Liver (tissue), 9 donors: ENCODE measurements around the gene FGD5. TPM values are rescaled to one million over a fixed set of nuclear protein-coding genes. Genes with fewer than 3 reads are reported as not detected.
A peak's percentile ranks its signal among the peaks of the same experiment; 100 is the strongest.

Experiments used
- DNase-seq: peaks from one replicate; pipeline ENCODE4 v3.0.0-alpha.2; 2017; ENCODE audit warnings: low spot score
- H3K27ac ChIP-seq, 2 donors: one replicate each; pipeline ENCODE4 v1.7.0; 2013; ENCODE audit warnings: inconsistent platforms in 2 of 2, low read length in 2 of 2, control low read depth in 1 of 2, low read depth in 1 of 2, mild to moderate bottlenecking in 1 of 2
- H3K27me3 ChIP-seq, 4 donors: one replicate each; pipeline versions ENCODE4 v1.6.1 to v1.7.0; 2013; ENCODE audit warnings: low read length in 3 of 4, inconsistent platforms in 1 of 4, mild to moderate bottlenecking in 1 of 4, moderate library complexity in 1 of 4; ENCODE audit not compliant: control insufficient read depth in 4 of 4, insufficient read depth in 4 of 4
- H3K36me3 ChIP-seq, 4 donors: one replicate each; pipeline versions ENCODE4 v1.6.1 to v1.7.0; 2013; ENCODE audit warnings: low read length in 3 of 4, mild to moderate bottlenecking in 3 of 4, low read depth in 1 of 4, moderate library complexity in 1 of 4; ENCODE audit not compliant: control insufficient read depth in 4 of 4, insufficient read depth in 3 of 4
- H3K4me1 ChIP-seq, 4 donors: one replicate each; pipeline versions ENCODE4 v1.6.1 to v1.7.0; 2013; ENCODE audit warnings: low read length in 3 of 4, mild to moderate bottlenecking in 3 of 4, moderate library complexity in 1 of 4; ENCODE audit not compliant: control insufficient read depth in 4 of 4, insufficient read depth in 4 of 4
- H3K4me3 ChIP-seq, 3 donors: one replicate each; pipeline versions ENCODE4 v1.6.1 to v1.7.0; 2013; ENCODE audit warnings: low read length in 3 of 3, control low read depth in 1 of 3, low read depth in 1 of 3, mild to moderate bottlenecking in 1 of 3
- H3K9ac ChIP-seq, 2 donors: one replicate each; pipeline ENCODE4 v1.7.0; 2013; ENCODE audit warnings: low read length in 2 of 2, mild to moderate bottlenecking in 2 of 2, moderate library complexity in 2 of 2, control low read depth in 1 of 2, low read depth in 1 of 2
- H3K9me3 ChIP-seq, 4 donors: one replicate each; pipeline versions ENCODE4 v1.6.1 to v1.7.0; 2013; ENCODE audit warnings: low read length in 3 of 4; ENCODE audit not compliant: control insufficient read depth in 4 of 4
- EGR1 ChIP-seq, 2 donors: IDR thresholded peaks; 2 replicates each; pipeline ENCODE4 v1.6.1; 2016 to 2018; ENCODE audit warnings: antibody characterized with exemption in 2 of 2, low read depth in 2 of 2
- FOXA1 ChIP-seq: IDR thresholded peaks from 2 replicates; pipeline ENCODE4 v1.6.1; 2016; ENCODE audit warnings: antibody characterized with exemption
- FOXA2 ChIP-seq: IDR thresholded peaks from 2 replicates; pipeline ENCODE4 v1.6.1; 2016; ENCODE audit warnings: antibody characterized with exemption
- GABPA ChIP-seq, 2 donors: IDR thresholded peaks in 1 of 2; conservative IDR thresholded peaks in 1 of 2; 2 replicates each; pipeline ENCODE4 v1.6.1; 2016; ENCODE audit warnings: antibody characterized with exemption in 2 of 2, mild to moderate bottlenecking in 1 of 2, moderate library complexity in 1 of 2
- HNF4A ChIP-seq, 2 donors: conservative IDR thresholded peaks; 2 replicates each; pipeline ENCODE4 v1.6.1; 2016; ENCODE audit warnings: antibody characterized with exemption in 2 of 2, mild to moderate bottlenecking in 2 of 2
- HNF4G ChIP-seq: IDR thresholded peaks from 2 replicates; pipeline ENCODE4 v1.6.1; 2016; ENCODE audit warnings: antibody characterized with exemption
- JUND ChIP-seq, 2 donors: IDR thresholded peaks; 2 replicates each; pipeline ENCODE4 v1.6.1; 2016; ENCODE audit warnings: antibody characterized with exemption in 2 of 2
- NR2F2 ChIP-seq: IDR thresholded peaks from 2 replicates; pipeline ENCODE4 v1.6.1; 2016; ENCODE audit warnings: antibody characterized with exemption
- RAD21 ChIP-seq, 2 donors: IDR thresholded peaks; 2 replicates each; pipeline ENCODE4 v1.6.1; 2016; ENCODE audit warnings: antibody characterized with exemption in 2 of 2, mild to moderate bottlenecking in 2 of 2
- REST ChIP-seq: IDR thresholded peaks from 2 replicates; pipeline ENCODE4 v1.6.1; 2016; ENCODE audit warnings: antibody characterized with exemption, mild to moderate bottlenecking
- RXRA ChIP-seq, 2 donors: IDR thresholded peaks; 2 replicates each; pipeline ENCODE4 v1.6.1; 2017 to 2018; ENCODE audit warnings: antibody characterized with exemption in 2 of 2, mild to moderate bottlenecking in 1 of 2
- SP1 ChIP-seq: IDR thresholded peaks from 2 replicates; pipeline ENCODE4 v1.6.1; 2018; ENCODE audit warnings: antibody characterized with exemption, mild to moderate bottlenecking
- TAF1 ChIP-seq: conservative IDR thresholded peaks from 2 replicates; pipeline ENCODE4 v1.6.1; 2016; ENCODE audit warnings: antibody characterized with exemption, mild to moderate bottlenecking
- YY1 ChIP-seq: IDR thresholded peaks from 2 replicates; pipeline ENCODE4 v1.6.1; 2016; ENCODE audit warnings: antibody characterized with exemption, mild to moderate bottlenecking
- ZBTB33 ChIP-seq: IDR thresholded peaks from 2 replicates; pipeline ENCODE4 v1.6.1; 2016; ENCODE audit warnings: antibody characterized with exemption
- WGBS: extraction: QIAGEN DNeasy Blood & Tissue Kit; methylation state at CpG from one replicate; pipeline ENCODE4 v1.1.7; 2013; 5-methylcytosine and 5-hydroxymethylcytosine counted together
- polyA plus RNA-seq, 2 donors: library from polyadenylated mRNA; stranded (reverse) in 1 of 2; unstranded in 1 of 2; fragments of 200-250 nt in 1 of 2; fragments of >200 nt in 1 of 2; fragmentation: Nextera tagmentation in 1 of 2; extraction: Ambion mirVana in 1 of 2; gene quantifications; one replicate each; pipeline versions ENCODE4 v1.2.1 to v1.2.3, GENCODE V29; 2013 to 2015
- total RNA-seq, 2 donors: library from RNA; depleted of rRNA; stranded (reverse); fragments of >200 nt; gene quantifications; one replicate each; pipeline ENCODE4 v1.2.3, GENCODE V29; 2014
- TF ChIP-seq, protein P1 (sequence below): IDR thresholded peaks from 2 replicates; pipeline ENCODE4 v1.6.1; 2016; ENCODE audit warnings: antibody characterized with exemption
- TF ChIP-seq, protein P2 (sequence below): fragments of 150-350 bp; IDR thresholded peaks from 2 replicates; pipeline ENCODE4 v1.5.1; 2017; ENCODE audit warnings: improper control_type of control experiment, low read depth, low read length; ENCODE audit not compliant: missing input control
- TF ChIP-seq, protein P3 (sequence below): IDR thresholded peaks from 2 replicates; pipeline ENCODE4 v1.6.1; 2016; ENCODE audit warnings: antibody characterized with exemption
- donor health status: healthy.
- donor health status: healthy.
- donor health status: healthy.
- donor health status: healthy.
- donor health status: healthy.

The FGD5 gene
- total and polyA plus RNA-seq, 4 donors, result 2.0 to 6.3 (median 3.1) TPM

DNA sequence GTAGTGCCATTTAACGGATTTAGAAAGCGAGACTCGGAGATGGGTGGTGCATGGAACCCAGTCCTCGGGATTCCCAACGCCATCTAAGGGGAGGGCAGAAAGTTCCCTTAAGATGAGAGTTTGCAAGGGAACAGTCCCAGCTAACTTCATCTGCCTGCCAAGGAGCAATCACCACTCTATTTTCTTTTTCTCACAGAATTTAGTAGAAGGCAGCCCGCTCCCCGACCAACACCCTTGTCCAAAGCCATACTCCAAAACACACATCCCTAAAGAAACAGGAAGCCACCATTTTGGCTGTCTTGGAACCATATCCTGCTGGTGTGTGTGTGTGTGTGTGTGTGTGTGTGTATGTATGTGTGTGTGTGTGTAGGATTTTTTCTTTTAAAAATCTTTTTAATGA lies 7.1 kb upstream of the FGD5 start:
- Histone ChIP-seq H3K27me3 (no peaks in the 10 kb centered on the region), H3K4me1 (peaks cover 3 to 13% (median 7%) of the 10 kb centered on the region in 4 donors), H3K9me3 (no peaks in the 10 kb centered on the region), H3K27ac (peak overlapping the region; percentile 47 to 65), H3K9ac (no peak overlapping the region), H3K4me3 (peak overlapping the region in 2 of 3 donors; percentile 36 to 53), H3K36me3 (no peaks in the 10 kb centered on the region)
- TF ChIP-seq JUND (IDR thresholded peaks at IDR 0.05) (no peak), YY1 (no peak), HNF4A (conservative IDR thresholded peaks at IDR 0.05) (no peak), NR2F2 (no peak), HNF4G (no peak), ZBTB33 (no peak), RAD21 (IDR thresholded peaks at IDR 0.05) (no peak), RXRA (IDR thresholded peaks at IDR 0.05) (no peak), REST (no peak), EGR1 (IDR thresholded peaks at IDR 0.05; ENCODE audit: low read depth in 2 of 2) (no peak), FOXA1 (no peak), TAF1 (no peak), FOXA2 (no peak), SP1 (no peak), GABPA (IDR thresholded peaks at IDR 0.05 in 1 of 2, conservative IDR thresholded peaks at IDR 0.05 in 1 of 2) (no peak)
- TF ChIP-seq, protein P1, sequence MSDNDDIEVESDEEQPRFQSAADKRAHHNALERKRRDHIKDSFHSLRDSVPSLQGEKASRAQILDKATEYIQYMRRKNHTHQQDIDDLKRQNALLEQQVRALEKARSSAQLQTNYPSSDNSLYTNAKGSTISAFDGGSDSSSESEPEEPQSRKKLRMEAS, result no peak
- TF ChIP-seq, protein P2, sequence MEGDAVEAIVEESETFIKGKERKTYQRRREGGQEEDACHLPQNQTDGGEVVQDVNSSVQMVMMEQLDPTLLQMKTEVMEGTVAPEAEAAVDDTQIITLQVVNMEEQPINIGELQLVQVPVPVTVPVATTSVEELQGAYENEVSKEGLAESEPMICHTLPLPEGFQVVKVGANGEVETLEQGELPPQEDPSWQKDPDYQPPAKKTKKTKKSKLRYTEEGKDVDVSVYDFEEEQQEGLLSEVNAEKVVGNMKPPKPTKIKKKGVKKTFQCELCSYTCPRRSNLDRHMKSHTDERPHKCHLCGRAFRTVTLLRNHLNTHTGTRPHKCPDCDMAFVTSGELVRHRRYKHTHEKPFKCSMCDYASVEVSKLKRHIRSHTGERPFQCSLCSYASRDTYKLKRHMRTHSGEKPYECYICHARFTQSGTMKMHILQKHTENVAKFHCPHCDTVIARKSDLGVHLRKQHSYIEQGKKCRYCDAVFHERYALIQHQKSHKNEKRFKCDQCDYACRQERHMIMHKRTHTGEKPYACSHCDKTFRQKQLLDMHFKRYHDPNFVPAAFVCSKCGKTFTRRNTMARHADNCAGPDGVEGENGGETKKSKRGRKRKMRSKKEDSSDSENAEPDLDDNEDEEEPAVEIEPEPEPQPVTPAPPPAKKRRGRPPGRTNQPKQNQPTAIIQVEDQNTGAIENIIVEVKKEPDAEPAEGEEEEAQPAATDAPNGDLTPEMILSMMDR, result no peak
- TF ChIP-seq, protein P3, sequence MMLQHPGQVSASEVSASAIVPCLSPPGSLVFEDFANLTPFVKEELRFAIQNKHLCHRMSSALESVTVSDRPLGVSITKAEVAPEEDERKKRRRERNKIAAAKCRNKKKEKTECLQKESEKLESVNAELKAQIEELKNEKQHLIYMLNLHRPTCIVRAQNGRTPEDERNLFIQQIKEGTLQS, result no peak
- 60% methylated on average over 7 of the region's 7 CpGs for WGBS
- DNase-seq, result no peak
